KBM-7 (cell line): ENCODE data around the gene DMKN.
A peak's percentile ranks its signal among the peaks of the same experiment; 100 is the strongest.

Source experiments
- DNase-seq: peaks from one replicate; pipeline ENCODE4 v3.0.0-alpha.2; 2015
- in situ Hi-C: fragments of 300-500 bp; cut with MboI; formaldehyde crosslinking; loops from 2 replicates; pipeline ENCODE4 v1.14.3; 2020; ENCODE audit warnings: low sequenced_read_pairs, low pct_unique_long_range_greater_than_20kb, mixed read lengths

The DMKN gene

DNA sequence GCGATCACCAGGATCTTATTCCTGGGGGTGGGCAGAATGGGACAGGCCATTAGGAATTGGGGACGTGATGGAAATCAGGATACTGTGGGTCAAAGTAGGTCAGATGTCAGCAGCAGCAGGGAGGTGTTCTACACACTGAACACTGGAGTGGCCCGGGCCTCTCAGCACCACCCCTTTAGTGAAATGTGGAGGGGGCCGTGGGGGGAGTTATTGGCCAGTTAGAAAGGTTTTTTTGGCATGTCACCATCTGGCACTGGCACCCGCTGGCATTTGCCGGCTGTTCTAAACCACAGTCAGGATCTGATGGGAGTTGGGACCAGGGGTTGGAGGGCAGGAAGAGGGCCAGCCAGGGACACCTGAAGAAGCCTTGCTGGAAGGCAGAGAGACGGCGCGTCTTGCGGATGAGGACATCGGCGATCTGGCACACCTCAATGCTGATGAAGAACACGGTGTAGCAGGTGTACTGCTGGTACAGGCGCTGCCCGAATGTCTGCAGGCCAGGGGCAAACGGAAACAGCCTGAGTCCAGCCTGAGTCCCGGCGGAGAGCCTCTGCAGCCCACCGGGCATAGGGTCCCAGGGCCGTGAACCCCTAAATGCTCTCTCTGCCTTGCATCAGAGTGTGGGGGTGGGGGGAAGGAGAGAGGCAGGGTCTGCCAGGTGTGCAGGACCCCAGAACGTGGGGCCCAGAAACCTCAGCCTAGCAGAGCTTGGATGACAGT, 37.8 kb upstream of the DMKN start:
- DNase-seq, result no peak
- in situ Hi-C loops, result no loop called here

DNA sequence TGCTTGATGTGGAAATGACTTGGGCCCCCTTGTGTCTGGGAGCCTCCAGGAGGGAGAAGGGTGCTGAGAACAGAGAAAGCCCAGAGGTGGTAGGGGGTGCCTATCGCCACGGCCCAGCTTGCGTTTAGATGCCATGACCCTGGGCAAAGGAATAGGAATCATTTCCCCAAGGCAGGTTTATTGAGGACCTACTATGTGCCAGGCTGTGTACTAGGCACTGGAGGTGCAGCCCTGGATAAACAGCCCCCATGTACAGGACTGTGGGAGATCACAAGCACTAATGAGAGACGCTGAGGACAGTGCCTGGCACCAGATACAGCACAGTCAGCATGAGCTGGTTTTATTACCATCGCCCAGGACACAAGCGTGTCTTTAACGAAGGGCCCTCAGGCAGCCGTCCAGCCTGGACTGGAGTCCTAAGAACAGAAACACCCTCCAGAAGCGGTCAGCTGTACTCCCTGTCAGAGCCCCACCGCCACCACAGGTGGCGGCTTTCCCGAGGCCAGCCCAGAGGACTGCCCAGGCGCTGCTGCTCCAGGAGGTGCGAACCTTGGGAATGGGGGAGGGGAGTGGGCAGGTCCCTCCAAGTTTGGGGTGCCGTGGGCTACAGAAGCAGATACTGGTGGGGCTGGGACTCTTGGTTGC, 36.6 kb upstream of the DMKN start:
- DNase-seq, result no peak
- in situ Hi-C loops, result no loop called here

DNA sequence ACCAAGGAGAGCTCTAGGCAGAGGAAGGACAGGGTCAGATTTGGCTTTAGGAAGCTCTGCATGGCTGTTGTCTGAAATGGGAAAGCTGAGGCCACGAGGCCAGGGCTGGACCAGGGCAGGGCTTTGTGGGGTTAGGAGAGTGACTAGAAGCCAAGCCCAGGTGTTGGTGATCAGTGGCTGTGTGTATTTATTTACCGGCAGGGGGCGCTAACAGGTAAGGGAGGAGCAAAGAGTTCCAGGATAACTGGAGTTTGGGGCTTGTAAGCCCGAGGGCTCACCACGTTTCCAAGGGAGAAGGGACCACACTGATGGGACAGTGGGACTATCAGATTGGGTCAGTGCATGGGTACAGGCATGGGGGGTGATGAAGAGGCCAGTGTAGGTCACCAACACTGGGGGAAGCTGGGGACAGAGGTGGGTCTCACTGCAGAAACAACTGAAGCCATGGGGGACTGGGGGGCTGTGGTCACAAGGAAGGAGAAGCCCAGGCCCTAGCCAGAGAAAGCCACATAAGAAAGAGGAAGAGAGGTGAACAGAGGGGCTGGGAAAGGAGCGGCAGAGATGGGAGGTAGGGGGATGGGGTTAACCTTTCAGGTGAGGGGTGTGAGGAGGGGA, 35.8 kb upstream of the DMKN start:
- DNase-seq, result peak; percentile 67
- in situ Hi-C loops, result no loop called here

DNA sequence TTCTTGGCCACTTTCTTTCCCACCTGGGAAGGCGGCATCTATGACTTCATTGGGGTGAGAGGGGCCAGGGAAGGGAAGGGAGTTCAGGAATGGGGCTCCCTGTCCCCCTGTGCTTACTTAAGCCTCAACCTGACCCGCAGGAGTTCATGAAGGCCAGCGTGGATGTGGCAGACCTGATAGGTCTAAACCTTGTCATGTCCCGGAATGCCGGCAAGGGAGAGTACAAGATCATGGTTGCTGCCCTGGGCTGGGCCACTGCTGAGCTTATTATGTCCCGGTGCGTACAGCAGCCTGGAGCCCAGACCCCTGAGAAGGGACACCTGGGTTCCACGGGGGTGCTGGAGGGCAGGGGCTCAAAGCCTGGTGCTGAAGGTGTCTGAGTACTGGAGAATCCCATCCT, 33.1 kb upstream of the DMKN start:
- in situ Hi-C loops, result no loop called here
- DNase-seq, result no peak

DNA sequence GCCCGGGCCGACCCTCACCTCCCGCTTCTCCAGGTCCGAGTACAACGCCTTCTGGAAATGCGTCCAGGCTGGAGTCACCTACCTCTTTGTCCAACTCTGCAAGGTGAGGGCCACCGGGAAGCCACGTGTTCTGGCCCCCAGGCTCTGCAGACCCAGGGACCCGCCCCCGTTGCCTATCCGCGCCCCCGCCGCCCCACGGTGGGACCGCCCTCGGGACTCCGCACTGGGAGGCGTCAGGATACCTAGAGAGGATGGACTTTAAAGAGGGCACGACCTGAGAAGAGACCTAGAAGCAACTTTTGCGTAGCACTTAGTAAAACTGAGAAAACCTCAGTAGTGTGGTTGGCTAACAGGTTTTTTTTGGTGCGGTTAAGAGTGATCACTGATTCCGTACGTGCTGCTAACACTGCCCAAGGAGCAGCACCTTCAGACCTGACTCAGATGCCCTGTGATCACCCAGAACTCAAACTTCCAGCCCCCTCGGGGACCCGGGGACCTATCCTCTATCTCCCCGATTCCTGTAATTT, 32.5 kb upstream of the DMKN start:
- in situ Hi-C loops, result no loop called here
- DNase-seq, result no peak

DNA sequence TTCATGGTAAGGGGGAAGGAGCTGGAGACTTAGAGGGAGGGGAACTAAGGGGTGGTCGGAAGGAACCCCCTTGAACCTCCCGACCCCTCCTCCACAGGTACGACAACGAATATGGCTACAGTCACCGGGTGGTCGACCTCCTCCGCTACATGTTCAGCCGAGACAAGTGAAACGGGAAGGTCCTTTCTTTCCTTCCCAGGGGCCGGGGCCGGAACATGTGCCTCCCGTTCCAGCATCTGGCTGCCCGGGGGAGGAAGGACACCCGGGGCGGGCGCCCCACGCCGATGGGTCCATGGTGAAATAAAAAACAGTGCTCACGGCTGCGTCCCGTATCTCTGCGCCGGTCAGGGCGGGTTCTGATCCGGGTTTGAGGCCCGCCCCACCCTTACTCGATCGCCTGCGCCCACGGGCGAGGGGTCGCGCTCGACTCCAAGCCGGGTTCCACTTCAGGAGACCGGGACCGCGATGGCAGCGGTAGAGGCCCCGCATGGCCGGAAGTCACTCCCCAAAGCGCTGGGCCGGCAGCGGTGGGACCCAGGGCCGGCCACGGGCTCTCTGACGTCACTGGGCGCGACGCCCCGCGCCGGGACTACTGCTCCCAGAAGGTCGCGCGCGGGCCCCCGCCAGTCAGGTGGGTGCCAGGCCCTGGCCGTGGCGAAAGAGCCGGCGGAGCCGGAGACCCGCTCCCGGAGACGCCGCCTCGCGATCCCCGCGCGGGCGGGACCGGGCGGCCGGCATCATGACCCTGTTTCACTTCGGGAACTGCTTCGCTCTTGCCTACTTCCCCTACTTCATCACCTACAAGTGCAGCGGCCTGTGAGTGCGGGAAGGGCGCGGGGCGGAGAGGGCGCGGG, 31.8 kb upstream of the DMKN start, which contains the start of gene TMEM147:
TMEM147 (plus strand) TSS at position 626 of the 854 bp plus-strand sequence; CDS start at position 740, 114 bp downstream.
- in situ Hi-C loops, result no loop called here
- DNase-seq, result peak; percentile 88

DNA sequence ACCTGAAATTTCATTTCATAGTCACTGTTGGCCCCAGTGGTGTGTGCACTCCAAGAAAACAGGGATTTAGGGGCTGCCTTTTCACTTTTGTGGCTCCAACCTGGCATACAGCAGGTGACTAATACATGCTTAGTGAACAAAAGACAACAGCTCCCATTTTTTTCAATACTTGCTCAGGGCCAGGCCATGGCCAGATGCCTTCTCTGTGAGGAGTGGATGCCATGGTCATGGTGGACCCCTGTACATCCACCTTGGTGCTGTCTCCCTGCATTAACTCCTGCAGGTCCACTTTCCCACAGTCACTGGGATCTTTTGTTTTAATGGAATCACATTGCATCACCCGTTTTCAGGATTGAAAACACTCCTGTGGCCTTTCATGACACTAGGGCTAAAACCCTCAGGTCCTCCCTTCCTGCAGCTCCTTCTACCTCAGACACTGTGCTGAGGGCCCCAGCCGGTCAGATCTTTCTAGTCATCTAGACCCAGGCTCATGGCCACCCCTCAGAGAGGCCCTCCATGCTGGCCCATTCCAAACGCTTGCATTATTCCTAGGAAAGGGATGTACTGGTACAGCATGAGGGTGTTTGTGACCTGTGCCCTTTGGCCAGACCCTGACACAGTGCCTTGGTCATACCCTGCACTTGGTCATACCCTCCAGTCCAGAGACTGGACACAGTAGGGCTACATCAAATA, 30.8 kb upstream of the DMKN start:
- DNase-seq, result no peak
- in situ Hi-C loops, result no loop called here

DNA sequence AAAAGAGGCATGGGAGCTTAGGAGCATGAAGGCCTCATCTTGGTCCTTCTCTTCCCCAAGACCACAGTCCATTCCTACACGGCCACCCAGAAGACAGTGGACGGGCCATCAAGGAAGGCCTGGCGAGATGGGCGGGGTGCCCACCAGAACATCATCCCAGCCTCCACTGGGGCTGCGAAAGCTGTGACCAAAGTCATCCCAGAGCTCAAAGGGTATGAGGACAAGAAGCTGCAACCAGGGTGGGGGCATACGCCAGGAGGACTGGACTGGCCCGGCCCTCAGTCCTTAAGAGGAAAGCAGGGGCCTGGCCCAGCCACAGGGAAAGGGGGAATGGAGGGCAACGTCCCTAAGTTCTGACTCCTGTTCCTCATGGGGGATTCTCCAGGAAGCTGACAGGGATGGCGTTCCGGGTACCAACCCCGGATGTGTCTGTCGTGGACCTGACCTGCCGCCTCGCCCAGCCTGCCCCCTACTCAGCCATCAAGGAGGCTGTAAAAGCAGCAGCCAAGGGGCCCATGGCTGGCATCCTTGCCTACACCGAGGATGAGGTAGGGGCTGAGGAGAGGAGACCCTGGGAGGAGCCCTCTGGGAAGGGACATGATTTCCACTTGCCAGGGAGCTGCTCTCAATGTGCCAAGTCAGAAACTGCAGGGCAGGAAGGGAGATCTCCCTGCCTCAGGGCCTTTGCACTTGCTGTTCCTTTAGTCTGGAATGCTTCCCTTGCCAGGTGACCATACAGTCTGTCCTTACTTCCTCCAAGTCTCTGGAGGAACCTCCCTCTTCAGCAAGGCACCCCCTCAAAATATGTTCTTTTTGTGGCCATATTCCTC, 30.0 kb upstream of the DMKN start:
- in situ Hi-C loops, result no loop called here
- no peak for DNase-seq

DNA sequence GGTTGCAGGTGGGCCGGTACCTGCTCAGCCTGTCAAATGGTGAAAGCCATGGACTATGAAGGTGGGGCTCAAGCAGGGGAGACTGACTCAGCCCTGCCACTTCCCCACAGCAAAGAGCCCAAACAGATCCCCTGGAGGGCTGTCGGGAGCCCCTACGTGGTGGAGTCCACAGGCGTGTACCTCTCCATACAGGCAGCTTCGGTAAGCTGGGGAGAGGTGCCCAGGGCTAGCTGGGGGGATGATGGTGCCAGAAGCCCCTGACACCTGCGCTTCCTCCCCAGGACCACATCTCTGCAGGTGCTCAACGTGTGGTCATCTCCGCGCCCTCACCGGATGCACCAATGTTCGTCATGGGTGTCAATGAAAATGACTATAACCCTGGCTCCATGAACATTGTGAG, 28.8 kb upstream of the DMKN start:
- no peak for DNase-seq
- in situ Hi-C loops, result no loop called here

DNA sequence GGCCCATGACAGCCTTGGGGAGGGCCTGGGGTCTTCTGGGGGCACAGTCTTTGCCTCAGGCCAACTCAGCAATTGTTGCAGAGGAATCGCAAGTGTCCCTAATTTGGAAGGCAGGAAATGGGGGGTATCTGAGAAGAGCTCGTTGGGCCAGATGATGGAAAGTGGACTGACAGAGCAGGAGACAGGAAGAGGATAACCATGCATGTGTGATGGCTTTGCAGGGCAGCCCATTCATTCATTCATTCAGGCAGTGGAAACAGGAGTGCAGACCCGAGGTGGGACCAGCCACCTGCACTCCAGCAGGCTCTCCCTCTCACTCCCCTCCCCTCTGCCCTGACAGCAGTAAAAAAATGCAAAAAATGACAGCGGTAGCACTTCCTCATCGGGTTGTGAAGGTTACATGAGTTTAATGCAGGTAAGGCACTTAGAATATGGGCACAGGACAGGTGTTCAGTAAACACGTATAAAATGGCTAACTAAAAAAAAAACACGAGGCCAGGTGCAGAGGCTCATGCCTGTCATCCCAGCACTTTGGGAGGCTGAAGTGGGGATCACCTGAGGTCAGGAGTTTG, 27.0 kb upstream of the DMKN start:
- DNase-seq, result no peak
- in situ Hi-C loops, result no loop called here

DNA sequence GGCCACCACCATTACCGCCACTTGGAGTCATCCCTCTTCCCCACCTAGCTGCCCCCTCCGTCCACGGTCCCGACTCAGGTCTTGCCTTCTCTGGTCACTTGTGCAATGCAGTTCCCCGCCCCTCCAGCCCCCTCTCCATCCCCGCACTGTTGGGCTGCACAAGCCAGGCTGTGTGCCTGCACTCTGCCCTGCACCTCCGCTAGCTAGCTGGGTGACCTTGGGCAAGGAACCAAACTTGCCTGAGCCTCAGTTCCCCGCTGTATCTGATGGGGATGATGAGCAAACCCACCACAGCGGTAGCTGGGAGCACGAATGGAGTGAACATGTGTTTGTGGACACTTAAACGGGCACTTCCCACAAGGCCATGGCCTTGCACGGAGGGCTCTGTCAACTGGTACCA, 26.4 kb upstream of the DMKN start:
- DNase-seq, result no peak
- in situ Hi-C loops, result no loop called here

DNA sequence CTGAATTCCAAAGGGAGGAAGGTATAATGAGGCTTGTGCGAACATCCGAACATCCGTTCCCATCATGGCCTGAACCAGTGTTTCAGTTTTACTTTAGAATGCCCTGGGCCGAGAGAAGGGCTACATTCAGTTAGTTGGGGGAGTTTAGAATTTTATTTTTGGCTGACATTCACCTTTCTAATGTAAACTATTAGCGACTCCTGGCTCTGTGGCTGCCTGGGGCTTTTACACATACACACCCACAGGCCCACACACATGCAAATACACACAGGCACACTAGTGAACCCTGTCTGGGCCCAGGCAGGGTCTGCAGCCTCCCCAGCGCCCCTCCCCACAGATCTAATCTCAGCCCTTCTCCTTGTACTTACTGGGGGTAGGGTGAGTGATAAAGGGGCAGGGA, 25.9 kb upstream of the DMKN start:
- in situ Hi-C loops, result no loop called here
- no peak for DNase-seq

DNA sequence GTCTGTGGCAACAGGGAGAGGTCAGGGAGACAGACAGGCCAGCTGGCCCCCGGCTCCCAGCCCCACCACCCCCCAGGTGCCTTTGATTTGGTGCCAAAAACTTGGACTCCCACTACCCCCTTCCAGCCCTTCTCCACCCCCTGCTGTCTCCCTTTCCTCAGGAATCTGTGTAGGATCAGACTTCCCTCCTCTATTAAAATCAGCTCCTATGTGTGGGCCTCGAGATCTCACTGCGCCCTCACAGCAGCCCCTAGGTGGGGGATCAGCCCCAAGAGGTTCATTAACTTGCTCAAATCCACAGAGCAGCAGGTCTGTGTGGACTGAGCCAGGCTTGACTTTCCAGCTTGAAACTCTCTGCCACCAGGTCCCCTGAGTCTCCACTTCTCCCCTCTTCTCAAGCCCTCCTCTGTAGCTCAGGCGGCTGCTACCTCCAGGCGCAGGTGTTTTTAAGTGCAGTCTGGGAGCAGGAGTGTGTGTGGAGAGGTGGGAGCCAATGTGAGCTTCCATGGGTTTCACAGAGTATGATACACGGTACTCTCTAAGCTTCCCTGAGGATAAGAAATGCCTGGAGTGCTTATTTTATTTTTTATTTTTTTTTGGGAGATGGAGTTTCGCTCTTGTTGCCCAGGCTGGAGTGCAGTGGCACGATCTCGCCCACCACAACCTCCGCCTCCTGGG, 21.5 kb upstream of the DMKN start:
- in situ Hi-C loops, result no loop called here
- no peak for DNase-seq

DNA sequence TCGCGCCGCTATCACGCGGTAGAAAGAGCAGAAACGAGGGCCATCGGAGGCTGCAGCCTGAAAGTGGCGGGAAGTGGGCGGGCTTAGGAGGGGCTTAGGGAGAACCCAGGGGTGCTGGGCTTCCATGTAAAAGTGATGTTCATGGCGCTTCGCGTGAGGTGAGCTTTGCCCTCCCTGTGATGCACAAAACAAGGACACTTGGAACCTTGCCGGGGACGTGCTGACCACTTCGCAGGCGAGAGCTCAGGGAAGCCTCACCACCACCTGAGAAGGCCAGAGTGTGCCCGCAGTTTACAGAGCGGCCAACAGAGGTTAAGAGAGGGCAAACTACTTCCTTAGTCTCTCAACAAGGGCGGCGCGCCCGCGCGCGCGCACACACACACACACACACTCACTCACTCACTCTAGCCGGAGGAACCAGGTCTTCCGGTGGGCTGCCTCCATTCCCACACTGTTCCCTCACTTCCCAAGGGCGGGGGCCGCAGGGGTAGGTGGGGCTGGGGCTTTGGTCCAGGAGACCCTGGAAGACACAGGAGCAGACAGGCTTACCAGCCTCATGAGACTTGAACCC, 20.5 kb upstream of the DMKN start:
- DNase-seq, result peak; percentile 27
- in situ Hi-C loops, result no loop called here

DNA sequence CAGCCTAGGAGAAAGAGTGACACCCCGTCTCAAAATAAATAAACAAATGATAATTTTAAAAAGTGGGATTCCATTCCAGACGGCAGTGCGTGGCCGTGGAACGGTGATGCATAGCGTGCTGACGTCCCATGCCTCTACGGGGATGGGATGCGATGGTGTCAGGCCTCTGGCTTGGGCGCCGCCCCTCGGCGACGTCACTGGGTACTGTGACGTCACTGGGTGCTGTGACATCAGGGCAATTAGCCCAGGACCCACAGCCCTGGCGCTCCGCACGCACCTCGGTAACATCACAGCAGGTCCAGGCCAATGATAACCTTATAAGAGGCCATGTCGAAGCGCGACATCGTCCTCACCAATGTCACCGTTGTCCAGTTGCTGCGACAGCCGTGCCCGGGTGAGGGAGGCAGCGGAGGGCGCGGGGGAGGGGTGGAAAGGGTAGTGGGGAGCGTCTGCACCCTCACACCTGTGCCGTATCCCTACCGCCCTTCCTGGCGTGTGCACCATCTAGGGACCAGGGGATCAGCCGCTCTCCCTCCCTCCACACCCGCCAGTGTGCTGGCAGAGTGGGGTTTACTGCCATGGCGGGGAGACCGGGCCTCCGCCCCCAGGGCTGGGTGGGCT, 19.9 kb upstream of the DMKN start, which contains the start of gene GAPDHS:
GAPDHS (plus strand) TSS at position 256 of the 621 bp plus-strand sequence; CDS start at position 328, 72 bp downstream.
- no peak for DNase-seq
- in situ Hi-C loops, result no loop called here

DNA sequence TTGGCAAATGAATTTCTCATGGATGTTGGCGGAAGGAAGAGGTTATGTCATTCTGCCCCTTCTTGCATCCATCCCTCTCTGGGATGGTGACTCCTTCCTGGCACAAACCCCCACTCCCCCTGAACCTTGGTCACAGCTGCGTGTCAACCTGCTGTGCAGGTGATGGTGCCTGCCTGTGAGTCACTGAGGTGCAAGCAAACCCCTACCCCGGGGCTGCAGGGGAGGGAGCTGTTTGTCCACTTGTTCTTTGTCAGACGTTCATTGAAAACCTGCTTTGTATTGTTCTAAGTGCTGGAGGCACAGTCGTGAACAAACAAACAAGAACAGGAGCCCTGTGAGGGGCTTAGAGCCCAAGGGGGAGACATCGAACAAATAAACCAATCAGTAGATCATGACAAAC, 17.8 kb upstream of the DMKN start:
- in situ Hi-C loops, result no loop called here
- DNase-seq, result no peak
